ENCODE measurements around the gene RAB31.
A peak's percentile ranks its signal among the peaks of the same experiment; 100 is the strongest.

Gene RAB31

GRCh38 chr18:9818423-9818734, 110.3 kb downstream of the RAB31 start:
- no peak for DNase-seq (ENCODE audit: low read depth)

GRCh38 chr18:9820127-9820526, 112.0 kb downstream of the RAB31 start:
- DNase-seq (ENCODE audit: low read depth), result no peak

GRCh38 chr18:9820719-9821118, 112.6 kb downstream of the RAB31 start:
- no peak for DNase-seq (ENCODE audit: low read depth)

GRCh38 chr18:9822587-9823185, 114.6 kb downstream of the RAB31 start:
- DNase-seq (ENCODE audit: low read depth), result no peak

GRCh38 chr18:9823805-9824473, 115.8 kb downstream of the RAB31 start:
- peak; percentile 17 for DNase-seq (ENCODE audit: low read depth)

GRCh38 chr18:9824474-9824832, 116.4 kb downstream of the RAB31 start:
- DNase-seq (ENCODE audit: low read depth), result no peak

GRCh38 chr18:9824952-9825371, 116.9 kb downstream of the RAB31 start:
- DNase-seq (ENCODE audit: low read depth), result no peak

GRCh38 chr18:9825571-9826073, 117.5 kb downstream of the RAB31 start:
- DNase-seq (ENCODE audit: low read depth), result peak; percentile 85

- DNase-seq (ENCODE audit: low read depth), result no peak
Measured at GRCh38 chr18:9826685-9827084, 118.6 kb downstream of the RAB31 start.

- no peak for DNase-seq (ENCODE audit: low read depth)
Measured at GRCh38 chr18:9827211-9827792, 119.2 kb downstream of the RAB31 start.

- peak; percentile 100 for DNase-seq (ENCODE audit: low read depth)
Measured at GRCh38 chr18:9827793-9828505, 119.8 kb downstream of the RAB31 start.

GRCh38 chr18:9828506-9829396, 120.7 kb downstream of the RAB31 start:
- DNase-seq (ENCODE audit: low read depth), result no peak

- no peak for DNase-seq (ENCODE audit: low read depth)
Measured at GRCh38 chr18:9829397-9829712, 121.3 kb downstream of the RAB31 start.

- DNase-seq (ENCODE audit: low read depth), result no peak
Measured at GRCh38 chr18:9831036-9831722, 123.1 kb downstream of the RAB31 start.

GRCh38 chr18:9831723-9832199, 123.7 kb downstream of the RAB31 start:
- no peak for DNase-seq (ENCODE audit: low read depth)

- no peak for DNase-seq (ENCODE audit: low read depth)
Measured at GRCh38 chr18:9832871-9833270, 124.8 kb downstream of the RAB31 start.

- DNase-seq (ENCODE audit: low read depth), result no peak
Measured at GRCh38 chr18:9834551-9834950, 126.5 kb downstream of the RAB31 start.

GRCh38 chr18:9835113-9835755, 127.1 kb downstream of the RAB31 start:
- no peak for DNase-seq (ENCODE audit: low read depth)

GRCh38 chr18:9835825-9836224, 127.7 kb downstream of the RAB31 start:
- DNase-seq (ENCODE audit: low read depth), result no peak

GRCh38 chr18:9838144-9838877, 130.2 kb downstream of the RAB31 start:
- DNase-seq (ENCODE audit: low read depth), result no peak

Data from ELR (cell line).